HG03469 (cell line): Measurements from ENCODE around the gene NDUFS8.

Source experiments
- ATAC-seq: cut with Tn5 transposase; IDR thresholded peaks from one replicate; pipeline ENCODE4 v1.9.1; 2021; ENCODE audit warnings: mild to moderate bottlenecking, moderate library complexity, moderate number of reproducible peaks; ENCODE audit not compliant: unreplicated experiment

Gene NDUFS8

DNA sequence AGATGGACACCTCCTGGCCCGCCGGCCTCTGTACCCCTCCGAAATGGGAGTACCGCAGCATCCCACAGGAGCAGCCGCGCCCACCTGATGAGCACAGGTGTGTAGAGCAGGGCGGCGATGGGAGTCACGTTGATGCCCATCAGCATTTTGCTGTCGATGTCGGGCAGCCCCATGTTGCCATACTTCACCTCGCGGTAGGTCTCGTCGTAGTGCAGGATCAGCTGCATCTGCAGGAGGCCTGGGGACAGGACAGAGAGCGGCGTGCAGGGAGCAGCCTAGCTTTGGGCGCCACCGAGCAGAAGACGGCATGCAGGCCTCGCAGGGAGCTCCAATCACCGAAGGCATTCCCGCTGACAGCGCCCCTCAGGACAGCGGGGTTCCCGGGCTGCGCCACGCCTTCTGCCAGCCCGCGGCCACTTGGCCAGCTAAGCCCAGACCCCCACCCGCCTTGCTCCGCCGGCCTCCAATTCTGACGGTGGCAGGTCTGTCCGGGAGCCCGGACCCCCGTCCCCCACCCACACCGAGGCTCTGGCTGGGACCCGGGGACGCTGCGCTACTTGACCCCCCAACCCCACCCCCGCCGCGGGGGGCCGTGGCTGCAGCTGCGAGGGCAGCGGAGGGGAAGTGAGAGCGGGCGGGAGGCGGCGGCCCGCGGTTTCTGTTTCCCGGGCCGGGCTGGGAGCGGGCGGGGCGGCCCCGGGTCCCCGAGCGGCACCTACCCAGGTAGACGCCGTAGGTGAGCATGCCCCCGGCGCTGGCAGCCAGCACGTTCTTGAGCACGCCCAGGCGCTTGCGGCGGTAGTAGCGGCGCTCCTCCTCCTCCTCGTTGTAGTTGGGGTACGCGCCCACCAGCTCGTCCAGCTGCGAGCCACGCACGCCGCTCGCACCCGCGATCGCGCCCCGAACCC lies 27.3 kb upstream of the NDUFS8 start:
- ATAC-seq: no peak

GRCh38 chr11:68003846-68004550 lies 26.5 kb upstream of the NDUFS8 start, which contains the start of gene UNC93B1:
TSS of gene UNC93B1 (minus strand) at chr11:68004097. CDS start at chr11:68004043, 54 bp downstream.
- ATAC-seq: no peak

- ATAC-seq: no peak
Observed at GRCh38 chr11:68004551-68005335, 25.7 kb upstream of the NDUFS8 start.

GRCh38 chr11:68006606-68007166 lies 23.8 kb upstream of the NDUFS8 start:
- ATAC-seq: no peak

DNA sequence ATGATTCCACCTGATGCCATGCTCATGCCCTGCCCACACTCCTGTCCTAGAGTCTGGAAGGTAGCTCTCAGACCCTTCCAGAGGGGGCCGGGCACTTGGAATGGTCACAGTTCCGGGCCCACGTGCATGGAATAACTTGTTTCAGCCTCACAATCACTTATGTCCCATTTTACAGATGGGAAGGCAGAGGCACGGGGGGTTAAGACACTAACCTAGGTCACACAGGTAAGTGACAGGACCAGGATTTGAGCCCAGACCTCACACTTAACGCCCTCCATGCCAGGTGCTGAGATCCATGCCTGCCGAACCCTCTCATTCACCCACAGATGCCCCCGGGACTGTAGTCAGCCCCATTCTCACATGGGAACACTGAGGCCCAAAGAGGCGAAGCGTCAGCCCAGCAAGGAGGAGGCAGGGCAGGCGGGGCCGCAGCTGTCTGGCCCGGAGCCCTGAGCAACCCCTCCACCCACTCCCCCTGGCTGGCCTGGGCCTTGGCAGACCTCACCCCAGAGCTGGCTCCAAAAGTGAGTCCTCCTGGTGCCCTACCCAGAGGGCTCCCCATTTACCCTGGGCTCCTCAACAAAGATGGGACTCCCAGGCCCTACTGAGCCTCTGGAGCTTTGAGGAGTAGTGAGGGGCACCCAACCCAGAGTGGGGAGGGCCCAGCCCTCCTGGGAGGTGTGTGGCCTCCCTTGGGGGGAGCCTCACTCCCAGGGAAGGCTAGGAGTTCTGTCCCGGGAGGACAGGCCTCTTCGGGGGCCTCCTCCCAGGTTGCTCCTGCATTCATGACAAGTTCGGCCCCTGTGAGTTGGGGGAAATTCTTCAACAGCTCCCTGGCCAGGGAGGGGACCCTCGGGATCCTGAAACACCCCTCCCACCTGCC lies 22.7 kb upstream of the NDUFS8 start:
- no peak for ATAC-seq

GRCh38 chr11:68008381-68009337 lies 21.8 kb upstream of the NDUFS8 start:
- ATAC-seq: no peak

DNA sequence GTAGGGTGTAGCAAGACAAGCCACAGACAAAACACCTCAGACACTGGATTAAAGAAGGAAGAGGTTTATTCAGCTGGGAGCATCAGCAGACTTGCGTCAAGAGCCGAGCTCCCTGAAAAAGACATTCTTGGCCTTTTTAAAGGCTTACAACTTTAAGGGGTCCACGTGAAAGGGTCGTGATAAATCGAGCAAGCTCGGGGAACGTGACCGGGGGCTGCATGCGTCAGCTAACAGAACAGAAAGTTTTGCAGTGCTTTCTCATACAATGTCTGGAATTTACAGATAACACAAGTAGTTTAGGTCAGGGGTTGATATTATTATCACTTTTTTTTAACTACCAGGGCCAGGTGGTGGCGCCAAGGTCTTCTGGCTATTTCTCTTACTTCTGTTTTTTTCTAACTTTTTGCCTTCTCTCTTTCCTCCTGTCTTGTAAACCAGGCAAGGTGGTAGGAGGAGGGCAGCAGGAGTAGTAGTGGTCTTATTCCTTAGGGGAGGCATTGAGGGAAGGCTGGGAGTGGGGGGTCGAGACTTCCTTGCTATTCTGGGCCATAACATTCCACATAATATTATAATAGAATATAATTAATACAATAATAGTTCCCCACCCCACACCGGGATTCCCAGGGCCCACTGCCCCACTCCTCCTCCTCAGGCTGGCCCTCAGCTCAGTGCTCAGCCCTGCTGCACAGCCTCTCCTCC lies 20.9 kb upstream of the NDUFS8 start:
- ATAC-seq: no peak

DNA sequence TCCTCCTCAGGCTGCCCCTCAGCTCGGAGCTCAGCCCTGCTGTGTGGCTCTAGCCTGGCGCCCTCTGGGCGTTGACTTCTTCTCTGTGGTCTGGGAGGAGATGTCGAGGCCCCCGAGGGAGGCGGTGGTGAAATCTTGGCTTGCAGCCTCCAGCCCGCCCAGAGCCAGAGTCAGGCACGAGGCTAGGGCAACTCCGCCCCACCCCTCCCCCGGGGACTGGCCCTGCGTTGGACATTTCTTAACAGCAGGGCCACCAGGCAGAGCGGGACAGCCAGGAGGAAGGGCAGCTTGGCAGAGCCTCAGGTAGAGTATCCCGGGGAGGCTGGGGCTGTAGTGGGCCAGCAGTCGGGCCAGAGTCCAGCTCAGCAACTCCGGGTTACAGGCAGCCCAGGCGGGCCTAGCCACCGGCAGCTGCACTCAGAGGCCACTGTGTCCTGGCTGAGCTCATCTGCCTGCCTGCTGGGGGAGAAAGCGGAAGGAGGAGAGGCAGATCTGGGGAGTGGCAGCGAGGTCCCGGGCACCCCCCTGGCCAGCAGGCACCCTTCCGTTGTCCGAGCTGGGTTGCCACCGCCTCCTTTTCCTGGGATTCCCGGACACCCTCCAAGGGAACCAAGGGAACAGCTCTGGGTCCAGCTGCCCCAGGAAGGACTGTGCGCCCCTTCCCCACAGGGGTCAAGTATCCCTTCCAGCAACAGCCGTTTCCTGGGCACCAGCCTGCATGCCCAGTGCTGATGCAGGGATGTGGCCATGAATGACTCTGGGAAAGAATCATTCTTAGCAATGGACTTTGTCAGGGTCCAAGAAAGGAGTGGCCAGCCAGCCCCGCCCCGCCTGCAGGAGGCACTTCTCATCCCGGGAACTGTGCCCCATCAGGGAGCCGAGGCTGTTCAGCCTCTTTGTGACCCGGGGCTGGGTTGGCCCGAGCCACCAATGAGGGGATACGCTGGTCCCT lies 20.1 kb upstream of the NDUFS8 start, which contains the start of gene ALDH3B1:
ALDH3B1 (plus strand) TSS at position 238 of the 952 bp plus-strand sequence. CDS start 4,971 bp downstream, outside the sequence.
- no peak for ATAC-seq

DNA sequence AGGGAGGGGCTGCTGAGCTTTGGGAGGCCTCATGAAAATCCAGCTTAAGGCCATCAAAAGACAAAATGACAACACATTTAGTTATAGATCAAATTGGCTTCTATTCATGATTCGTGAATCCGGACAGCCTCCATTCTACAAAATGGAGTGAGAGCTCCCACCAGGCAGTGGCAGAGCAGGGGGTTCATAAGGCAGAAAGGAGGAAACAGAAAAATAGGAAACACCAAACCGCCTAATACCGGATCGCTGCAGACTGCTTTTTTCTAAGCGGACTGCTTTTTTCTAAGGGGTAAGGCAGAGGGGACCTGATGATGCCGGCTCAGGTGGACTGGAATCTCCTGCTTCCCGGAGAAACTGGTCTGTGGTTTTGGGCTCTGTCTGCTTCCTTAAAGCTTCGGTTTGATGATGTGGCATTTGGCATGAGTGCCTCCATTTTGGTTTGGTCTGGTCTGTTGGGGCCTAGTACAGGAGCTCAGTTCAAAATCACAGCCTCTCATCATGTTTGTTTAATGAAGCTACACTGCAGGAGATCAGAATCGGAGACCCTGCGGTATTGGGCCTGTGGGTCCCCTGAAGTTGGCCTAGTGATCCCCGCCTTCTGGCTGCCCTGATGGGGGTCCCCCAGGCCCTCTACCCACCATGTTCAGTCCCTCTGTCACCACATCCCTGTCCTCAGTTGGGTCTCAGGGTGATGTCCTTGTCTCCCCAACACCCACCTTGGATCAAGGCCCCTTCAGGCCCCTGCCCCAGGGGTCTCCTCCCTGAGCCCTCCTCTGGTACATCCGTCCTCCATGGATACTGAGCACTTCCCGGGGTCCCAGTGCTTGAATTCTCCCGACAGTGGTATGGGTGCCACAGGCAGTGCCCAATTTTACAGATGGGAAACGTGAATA lies 19.2 kb upstream of the NDUFS8 start:
- no peak for ATAC-seq

GRCh38 chr11:68012044-68012842 lies 18.2 kb upstream of the NDUFS8 start:
- no peak for ATAC-seq

DNA sequence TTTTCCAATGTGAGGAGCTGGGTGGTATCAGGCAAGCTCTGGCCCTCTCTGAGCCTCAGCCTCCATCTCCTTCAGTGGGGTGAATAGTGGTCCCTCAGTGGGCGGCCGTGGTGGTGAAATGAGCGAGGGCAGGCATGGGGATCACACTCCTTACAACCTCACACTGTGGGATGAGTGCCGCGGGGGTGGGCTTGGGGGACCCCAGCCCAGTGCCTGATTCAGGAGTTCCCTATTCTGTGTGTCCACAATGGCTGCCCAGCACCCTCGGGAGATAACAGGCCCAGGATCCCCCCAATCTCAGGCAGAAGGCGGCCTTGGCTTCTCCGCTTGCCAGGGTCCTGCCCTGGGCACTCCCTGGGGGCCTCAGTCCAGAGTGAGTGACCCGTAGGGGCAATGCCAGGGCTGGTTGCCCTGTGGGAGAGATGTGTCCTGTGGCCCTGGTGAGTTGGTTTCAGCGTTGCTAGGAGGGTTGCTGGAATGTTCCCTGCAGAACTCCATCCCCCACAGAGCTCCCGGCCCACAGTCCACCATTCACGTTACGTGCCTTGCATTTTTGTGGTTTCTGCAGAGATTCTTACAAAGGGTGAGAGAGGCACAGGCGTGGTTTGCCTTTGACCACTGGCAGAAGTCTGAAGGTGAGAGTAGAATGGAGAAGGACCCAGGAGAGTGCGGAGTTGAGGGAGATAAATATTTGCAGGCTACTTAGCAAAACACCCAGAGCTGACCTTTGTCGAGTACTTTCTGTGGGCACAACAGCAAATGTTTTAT lies 17.5 kb upstream of the NDUFS8 start:
- ATAC-seq: no peak

DNA sequence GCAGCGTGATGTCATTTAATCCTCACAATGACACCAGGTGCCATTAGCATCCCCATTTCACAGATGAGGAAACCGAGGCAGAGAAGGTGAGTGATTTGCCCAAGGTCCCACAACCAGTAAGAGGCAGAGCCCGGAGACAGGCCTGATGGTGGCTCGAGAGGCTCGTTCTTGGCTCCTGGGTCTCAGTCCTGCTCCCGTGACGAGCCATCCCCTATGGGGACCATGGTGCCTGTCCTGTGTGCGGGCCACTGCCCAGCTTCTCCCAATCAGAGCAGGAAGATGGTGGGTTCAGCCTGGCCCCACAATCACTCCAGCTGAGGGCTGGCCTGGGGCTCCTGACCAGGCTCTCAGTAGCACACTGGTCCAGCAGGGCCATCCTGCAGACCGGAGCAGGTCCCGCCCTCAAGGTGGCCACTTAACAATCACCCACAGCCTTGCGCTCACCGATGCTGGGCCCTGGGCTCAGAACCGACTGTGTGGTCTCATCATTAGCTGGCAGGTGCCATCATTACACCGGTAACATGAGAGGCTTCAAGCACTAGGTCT lies 16.8 kb upstream of the NDUFS8 start:
- no peak for ATAC-seq

DNA sequence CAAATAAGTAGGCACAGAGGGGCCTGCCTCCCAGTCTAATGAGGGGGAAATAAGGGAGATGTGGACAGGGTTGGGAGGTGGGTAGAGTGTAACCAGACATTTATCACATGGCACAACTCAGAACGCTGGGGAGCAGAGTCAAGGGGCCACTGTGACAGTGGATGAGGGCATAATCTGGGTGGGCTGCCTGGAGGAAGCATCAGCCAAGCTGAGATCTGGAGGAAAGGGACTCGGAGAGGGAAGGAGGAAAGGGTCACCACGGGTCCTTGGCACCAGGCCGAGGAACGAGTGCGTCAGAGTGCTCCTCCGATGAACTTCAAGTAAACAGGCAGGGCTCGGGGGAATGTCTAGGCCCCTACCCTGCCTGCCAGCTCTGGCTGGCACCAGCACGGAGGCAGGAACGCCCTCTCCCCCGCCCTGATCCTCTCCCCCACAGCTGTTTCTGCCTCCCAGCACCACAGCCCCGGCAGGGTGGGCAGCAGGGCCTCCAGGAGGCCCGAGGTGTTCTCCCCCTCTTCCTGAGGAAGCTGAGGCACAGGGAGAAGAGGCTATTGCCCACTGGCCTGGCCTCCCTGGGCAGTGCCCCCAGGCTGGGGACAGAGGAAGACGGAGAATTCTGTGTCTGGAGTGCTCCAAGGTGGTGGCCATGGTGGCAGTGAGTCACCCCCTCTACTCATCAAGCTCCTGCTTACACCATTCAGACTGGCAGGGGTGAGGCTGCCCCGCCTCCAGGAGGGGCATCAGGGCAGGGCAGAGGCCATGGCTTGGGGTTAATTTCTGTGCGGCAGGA lies 16.1 kb upstream of the NDUFS8 start:
- no peak for ATAC-seq
